Measurements from ENCODE around the gene THSD7B.

The THSD7B gene

DNA sequence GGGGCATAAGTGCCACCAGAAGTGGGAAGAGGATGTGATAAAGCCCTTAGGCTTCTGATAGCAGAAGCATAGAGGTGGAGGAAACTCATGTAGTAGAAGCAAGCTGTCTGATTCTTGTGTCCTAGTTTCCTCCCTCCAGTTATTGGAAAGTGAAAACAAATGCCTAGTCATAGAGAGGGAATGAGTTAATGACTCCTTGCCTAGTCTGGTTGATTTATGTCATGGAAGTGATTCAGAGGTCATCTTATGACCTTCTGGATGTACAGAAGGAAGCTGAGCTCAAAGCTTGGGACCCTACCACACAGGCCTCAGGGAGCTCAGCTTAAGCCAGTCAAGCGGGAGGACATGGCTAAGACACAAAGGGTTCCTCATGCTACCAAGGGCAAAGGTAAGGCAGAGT is 232.2 kb downstream of the THSD7B start:
- no peak for ATAC-seq
- no peak for TF ChIP-seq TSHZ2 (CRISPR knock-in tag; IDR thresholded peaks at IDR 0.05)
- TF ChIP-seq TCF4 (CRISPR knock-in tag; IDR thresholded peaks at IDR 0.05; ENCODE audit: borderline replicate concordance), result no peak
- no peak for TF ChIP-seq ZNF70 (CRISPR knock-in tag; IDR thresholded peaks at IDR 0.05)
- no peak for TF ChIP-seq ARNTL (CRISPR knock-in tag; IDR thresholded peaks at IDR 0.05; ENCODE audit: borderline replicate concordance, low read depth)
- no peak for TF ChIP-seq ZNF565 (CRISPR knock-in tag; conservative IDR thresholded peaks at IDR 0.05; ENCODE audit: low read depth)
- TF ChIP-seq SNAI2 (CRISPR knock-in tag; IDR thresholded peaks at IDR 0.05), result no peak
- no peak for TF ChIP-seq TOX (CRISPR knock-in tag; IDR thresholded peaks at IDR 0.05; ENCODE audit: borderline replicate concordance)
- TF ChIP-seq, protein P1, sequence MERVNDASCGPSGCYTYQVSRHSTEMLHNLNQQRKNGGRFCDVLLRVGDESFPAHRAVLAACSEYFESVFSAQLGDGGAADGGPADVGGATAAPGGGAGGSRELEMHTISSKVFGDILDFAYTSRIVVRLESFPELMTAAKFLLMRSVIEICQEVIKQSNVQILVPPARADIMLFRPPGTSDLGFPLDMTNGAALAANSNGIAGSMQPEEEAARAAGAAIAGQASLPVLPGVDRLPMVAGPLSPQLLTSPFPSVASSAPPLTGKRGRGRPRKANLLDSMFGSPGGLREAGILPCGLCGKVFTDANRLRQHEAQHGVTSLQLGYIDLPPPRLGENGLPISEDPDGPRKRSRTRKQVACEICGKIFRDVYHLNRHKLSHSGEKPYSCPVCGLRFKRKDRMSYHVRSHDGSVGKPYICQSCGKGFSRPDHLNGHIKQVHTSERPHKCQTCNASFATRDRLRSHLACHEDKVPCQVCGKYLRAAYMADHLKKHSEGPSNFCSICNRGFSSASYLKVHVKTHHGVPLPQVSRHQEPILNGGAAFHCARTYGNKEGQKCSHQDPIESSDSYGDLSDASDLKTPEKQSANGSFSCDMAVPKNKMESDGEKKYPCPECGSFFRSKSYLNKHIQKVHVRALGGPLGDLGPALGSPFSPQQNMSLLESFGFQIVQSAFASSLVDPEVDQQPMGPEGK (CRISPR knock-in tag; IDR thresholded peaks at IDR 0.05; ENCODE audit: borderline replicate concordance), result no peak
- no peak for TF ChIP-seq CSRNP3 (CRISPR knock-in tag; IDR thresholded peaks at IDR 0.05)

DNA sequence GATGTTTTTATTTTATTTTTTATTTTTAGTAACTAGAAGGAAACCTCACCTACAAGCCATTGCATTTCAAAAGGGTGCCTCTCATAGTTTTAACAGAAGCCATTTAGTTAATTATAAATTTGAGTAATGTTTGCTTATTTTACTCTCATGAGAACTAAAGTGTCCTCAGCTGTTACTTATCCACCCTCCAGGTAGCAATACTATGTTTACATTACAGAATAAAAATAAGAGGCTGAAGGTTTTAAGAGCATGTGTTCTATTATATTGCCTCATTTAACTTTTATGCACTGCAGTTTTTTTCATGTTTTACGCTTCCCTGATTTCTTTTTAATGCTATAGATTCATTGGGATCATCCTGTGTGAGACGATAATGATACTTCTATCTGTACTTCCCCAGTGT is 235.5 kb downstream of the THSD7B start:
- TF ChIP-seq, protein P2, sequence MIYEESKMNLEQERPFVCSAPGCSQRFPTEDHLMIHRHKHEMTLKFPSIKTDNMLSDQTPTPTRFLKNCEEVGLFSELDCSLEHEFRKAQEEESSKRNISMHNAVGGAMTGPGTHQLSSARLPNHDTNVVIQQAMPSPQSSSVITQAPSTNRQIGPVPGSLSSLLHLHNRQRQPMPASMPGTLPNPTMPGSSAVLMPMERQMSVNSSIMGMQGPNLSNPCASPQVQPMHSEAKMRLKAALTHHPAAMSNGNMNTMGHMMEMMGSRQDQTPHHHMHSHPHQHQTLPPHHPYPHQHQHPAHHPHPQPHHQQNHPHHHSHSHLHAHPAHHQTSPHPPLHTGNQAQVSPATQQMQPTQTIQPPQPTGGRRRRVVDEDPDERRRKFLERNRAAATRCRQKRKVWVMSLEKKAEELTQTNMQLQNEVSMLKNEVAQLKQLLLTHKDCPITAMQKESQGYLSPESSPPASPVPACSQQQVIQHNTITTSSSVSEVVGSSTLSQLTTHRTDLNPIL (CRISPR knock-in tag; IDR thresholded peaks at IDR 0.05; ENCODE audit: low read depth), result no peak
- no peak for TF ChIP-seq ESRRG (CRISPR knock-in tag; IDR thresholded peaks at IDR 0.05)
- TF ChIP-seq PPARA (CRISPR knock-in tag; IDR thresholded peaks at IDR 0.05; ENCODE audit: borderline replicate concordance), result no peak
- no peak for TF ChIP-seq ZFP3 (CRISPR knock-in tag; IDR thresholded peaks at IDR 0.05)
- TF ChIP-seq CSRNP3 (CRISPR knock-in tag; IDR thresholded peaks at IDR 0.05), result no peak
- no peak for TF ChIP-seq ZNF8 (CRISPR knock-in tag; IDR thresholded peaks at IDR 0.05)
- TF ChIP-seq GLIS3 (CRISPR knock-in tag; IDR thresholded peaks at IDR 0.05), result no peak
- no peak for TF ChIP-seq TSHZ2 (CRISPR knock-in tag; IDR thresholded peaks at IDR 0.05)
- no peak for TF ChIP-seq POU6F1 (CRISPR knock-in tag; IDR thresholded peaks at IDR 0.05; ENCODE audit: borderline replicate concordance, low read depth)
- no peak for TF ChIP-seq OSR1 (CRISPR knock-in tag; IDR thresholded peaks at IDR 0.05)
- TF ChIP-seq RARB (CRISPR knock-in tag; IDR thresholded peaks at IDR 0.05), result no peak
- no peak for TF ChIP-seq TOX (CRISPR knock-in tag; IDR thresholded peaks at IDR 0.05; ENCODE audit: borderline replicate concordance)
- no peak for TF ChIP-seq BACH2 (CRISPR knock-in tag; IDR thresholded peaks at IDR 0.05; ENCODE audit: borderline replicate concordance)
- no peak for TF ChIP-seq ISL1 (CRISPR knock-in tag; IDR thresholded peaks at IDR 0.05)
- TF ChIP-seq ZNF565 (CRISPR knock-in tag; conservative IDR thresholded peaks at IDR 0.05; ENCODE audit: low read depth), result no peak
- TF ChIP-seq, protein P1 (CRISPR knock-in tag; IDR thresholded peaks at IDR 0.05; ENCODE audit: borderline replicate concordance), result no peak
- no peak for TF ChIP-seq ZNF70 (CRISPR knock-in tag; IDR thresholded peaks at IDR 0.05)
- TF ChIP-seq ZC3H10 (CRISPR knock-in tag; IDR thresholded peaks at IDR 0.05), result no peak
- no peak for ATAC-seq

All from SK-N-SH treated with all-trans-retinoic acid at 6 μM for 48 hours (cell line).